ENCODE results near the gene CNTN5.

Gene CNTN5

GRCh38 chr11:99592266-99592665 lies 571.5 kb downstream of the CNTN5 start:
- no peak for DNase-seq (ENCODE audit: low spot score)
- TF ChIP-seq CTCF (IDR thresholded peaks at IDR 0.05) = no peak
- Histone ChIP-seq H3K4me3 (no peak overlapping the region), H3K27ac (no peak overlapping the region)

- no peak overlapping the region for H3K4me3 ChIP-seq
- no peak overlapping the region for H3K27ac ChIP-seq
- TF ChIP-seq CTCF (IDR thresholded peaks at IDR 0.05) = no peak
- no peak for DNase-seq (ENCODE audit: low spot score)
Measured at GRCh38 chr11:99593197-99593596, 572.4 kb downstream of the CNTN5 start.

GRCh38 chr11:99601179-99601578 lies 580.4 kb downstream of the CNTN5 start:
- no peak for DNase-seq (ENCODE audit: low spot score)
- H3K27ac ChIP-seq = no peak overlapping the region
- no peak overlapping the region for H3K4me3 ChIP-seq
- TF ChIP-seq CTCF (IDR thresholded peaks at IDR 0.05) = no peak

- DNase-seq (ENCODE audit: low spot score) = no peak
- no peak overlapping the region for H3K27ac ChIP-seq
Measured at GRCh38 chr11:99614352-99614751, 593.6 kb downstream of the CNTN5 start.

GRCh38 chr11:99630629-99631028 lies 609.9 kb downstream of the CNTN5 start:
- no peak overlapping the region for H3K27ac ChIP-seq
- no peak for TF ChIP-seq CTCF (IDR thresholded peaks at IDR 0.05)
- no peak overlapping the region for H3K4me3 ChIP-seq
- no peak for DNase-seq (ENCODE audit: low spot score)

More at GRCh38 chr11:99614352-99614751, 593.6 kb downstream of the CNTN5 start:
- H3K4me3 ChIP-seq = no peak overlapping the region
- no peak for TF ChIP-seq CTCF (IDR thresholded peaks at IDR 0.05)

GRCh38 chr11:99631618-99632017 lies 610.9 kb downstream of the CNTN5 start:
- Histone ChIP-seq H3K27ac (no peak overlapping the region), H3K4me3 (no peak overlapping the region)
- TF ChIP-seq CTCF (IDR thresholded peaks at IDR 0.05) = no peak
- DNase-seq (ENCODE audit: low spot score) = no peak

GRCh38 chr11:99632969-99633368 lies 612.2 kb downstream of the CNTN5 start:
- Histone ChIP-seq H3K27ac (no peak overlapping the region), H3K4me3 (no peak overlapping the region)
- no peak for TF ChIP-seq CTCF (IDR thresholded peaks at IDR 0.05)
- DNase-seq (ENCODE audit: low spot score) = no peak

Measured in coronary artery (tissue), 2 donors.